Right lobe of liver (tissue), 6 donors: ENCODE data around the gene PRKAG2. TPM values are rescaled to one million over a fixed set of nuclear protein-coding genes. Genes with fewer than 3 reads are reported as not detected.
A peak's percentile ranks its signal among the peaks of the same experiment; 100 is the strongest.

ENCODE experiments used
- ATAC-seq, 4 donors: fragments of 200-7000 bp; cut with Tn5 transposase; one replicate each; pipeline ENCODE4 v1.9.1; 2020; ENCODE audit warnings: mild to moderate bottlenecking in 4 of 4, moderate library complexity in 4 of 4
- DNase-seq, 3 donors: peaks; one replicate each; pipeline ENCODE4 v3.0.0-alpha.2; 2020
- H3K27ac ChIP-seq, 3 donors: fragments of 200-600 bp; one replicate each; pipeline ENCODE4 v1.8.0; 2022
- H3K27me3 ChIP-seq, 2 donors: fragments of 200-600 bp; one replicate each; pipeline ENCODE4 v1.8.0; 2022
- H3K36me3 ChIP-seq, 4 donors: fragments of 200-600 bp; sonication (generic) in 1 of 4; one replicate each; pipeline versions ENCODE4 v1.5.1 to v1.8.0; 2017 to 2022; ENCODE audit warnings: control low read depth in 1 of 4
- H3K4me1 ChIP-seq, 4 donors: fragments of 200-600 bp; sonication (generic) in 1 of 4; one replicate each; pipeline versions ENCODE4 v1.5.1 to v1.8.0; 2017 to 2022; ENCODE audit warnings: control low read depth in 1 of 4
- H3K4me3 ChIP-seq, 3 donors: fragments of 200-600 bp; one replicate each; pipeline ENCODE4 v1.8.0; 2022
- H3K9me3 ChIP-seq, 4 donors: fragments of 200-600 bp; sonication (generic) in 1 of 4; one replicate each; pipeline versions ENCODE4 v1.5.1 to v1.8.0; 2017 to 2022; ENCODE audit warnings: control low read depth in 1 of 4
- POLR2A ChIP-seq: fragments of 450-650 bp; IDR thresholded peaks from one replicate; pipeline ENCODE4 v1.6.1; 2017; ENCODE audit warnings: antibody characterized with exemption, mild to moderate bottlenecking
- WGBS: methylation state at CpG from one replicate; pipeline ENCODE4 v1.1.6; 2018; ENCODE audit warnings: low coverage, low lambda C conversion rate; ENCODE audit not compliant: insufficient coverage; ENCODE audit errors: missing lambda C conversion rate; 5-methylcytosine and 5-hydroxymethylcytosine counted together
- intact Hi-C, 2 donors: fragments of 100-400 bp; cut with DNase I; formaldehyde crosslinking; loops; one replicate each; pipeline versions ENCODE4 v1.11.2 to v1.14.1; 2022
- total RNA-seq, 6 experiments: library from RNA; depleted of rRNA in 2 of 6; stranded (reverse); fragments of >200 nt in 2 of 6; fragmentation: NEBNext Ultra II Directional in 3 of 6; extraction: Animal tissue kit (Norgen Biotek cat#: 25700) in 3 of 6; gene quantifications; one replicate each; pipeline versions ENCODE4 v1.1.0 to v1.2.4, GENCODE V29; 2016 to 2023
- TF ChIP-seq, protein P1 (sequence below), 4 donors: fragments of 200-600 bp in 3 of 4; fragments of 450-650 bp in 1 of 4; IDR thresholded peaks; one replicate each; pipeline versions ENCODE4 v1.5.1 to v1.8.0; 2016 to 2022; ENCODE audit warnings: antibody characterized with exemption in 4 of 4, mild to moderate bottlenecking in 2 of 4
- donor health status: DM: no; HTN: yes; CAD: no.
- donor health status: DM: no; HTN: no; CAD: no.
- donor health status: DM: no; HTN: no; CAD: no.
- donor health status: DM: no; HTN: yes; CAD: no.
- donor health status: DM: no; HTN: yes; CAD: no.

PRKAG2 gene
- total RNA-seq, 6 experiments from 2014 or later = 20.6 to 63.6 (median 29.5) TPM

GRCh38 chr7:151796091-151796870, 80.6 kb downstream of the PRKAG2 start:
- intact Hi-C loops = no loop called here
- Histone ChIP-seq H3K36me3 (no peaks in the 10 kb centered on the region), H3K27me3 (no peaks in the 10 kb centered on the region), H3K27ac (peak overlapping the region; percentile 49 to 85 (median 61)), H3K4me1 (peaks cover 0 to 77% (median 32%) of the 10 kb centered on the region in 4 donors), H3K9me3 (no peaks in the 10 kb centered on the region), H3K4me3 (no peak overlapping the region)
- no peak for TF ChIP-seq POLR2A
- TF ChIP-seq, protein P1, sequence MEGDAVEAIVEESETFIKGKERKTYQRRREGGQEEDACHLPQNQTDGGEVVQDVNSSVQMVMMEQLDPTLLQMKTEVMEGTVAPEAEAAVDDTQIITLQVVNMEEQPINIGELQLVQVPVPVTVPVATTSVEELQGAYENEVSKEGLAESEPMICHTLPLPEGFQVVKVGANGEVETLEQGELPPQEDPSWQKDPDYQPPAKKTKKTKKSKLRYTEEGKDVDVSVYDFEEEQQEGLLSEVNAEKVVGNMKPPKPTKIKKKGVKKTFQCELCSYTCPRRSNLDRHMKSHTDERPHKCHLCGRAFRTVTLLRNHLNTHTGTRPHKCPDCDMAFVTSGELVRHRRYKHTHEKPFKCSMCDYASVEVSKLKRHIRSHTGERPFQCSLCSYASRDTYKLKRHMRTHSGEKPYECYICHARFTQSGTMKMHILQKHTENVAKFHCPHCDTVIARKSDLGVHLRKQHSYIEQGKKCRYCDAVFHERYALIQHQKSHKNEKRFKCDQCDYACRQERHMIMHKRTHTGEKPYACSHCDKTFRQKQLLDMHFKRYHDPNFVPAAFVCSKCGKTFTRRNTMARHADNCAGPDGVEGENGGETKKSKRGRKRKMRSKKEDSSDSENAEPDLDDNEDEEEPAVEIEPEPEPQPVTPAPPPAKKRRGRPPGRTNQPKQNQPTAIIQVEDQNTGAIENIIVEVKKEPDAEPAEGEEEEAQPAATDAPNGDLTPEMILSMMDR (IDR thresholded peaks at IDR 0.05) = no peak
- DNase-seq = peak in 1 of 3 donors; percentile 54
- 97% methylated on average over 7 of the region's 27 CpGs for WGBS
- ATAC-seq = no peak

- WGBS = 59% methylated on average over 11 of the region's 20 CpGs
- intact Hi-C loops = no loop called here
- Histone ChIP-seq H3K27me3 (no peaks in the 10 kb centered on the region), H3K9me3 (no peaks in the 10 kb centered on the region), H3K4me1 (peaks cover 0 to 78% (median 30%) of the 10 kb centered on the region in 4 donors), H3K27ac (peak overlapping the region; percentile 93 to 98 (median 98)), H3K36me3 (no peaks in the 10 kb centered on the region), H3K4me3 (no peak overlapping the region)
- ATAC-seq = no peak
- DNase-seq = peak in 1 of 3 donors; percentile 53
- TF ChIP-seq, protein P1 (IDR thresholded peaks at IDR 0.05) = no peak
Measured at GRCh38 chr7:151795168-151795811, 81.6 kb downstream of the PRKAG2 start.

DNA sequence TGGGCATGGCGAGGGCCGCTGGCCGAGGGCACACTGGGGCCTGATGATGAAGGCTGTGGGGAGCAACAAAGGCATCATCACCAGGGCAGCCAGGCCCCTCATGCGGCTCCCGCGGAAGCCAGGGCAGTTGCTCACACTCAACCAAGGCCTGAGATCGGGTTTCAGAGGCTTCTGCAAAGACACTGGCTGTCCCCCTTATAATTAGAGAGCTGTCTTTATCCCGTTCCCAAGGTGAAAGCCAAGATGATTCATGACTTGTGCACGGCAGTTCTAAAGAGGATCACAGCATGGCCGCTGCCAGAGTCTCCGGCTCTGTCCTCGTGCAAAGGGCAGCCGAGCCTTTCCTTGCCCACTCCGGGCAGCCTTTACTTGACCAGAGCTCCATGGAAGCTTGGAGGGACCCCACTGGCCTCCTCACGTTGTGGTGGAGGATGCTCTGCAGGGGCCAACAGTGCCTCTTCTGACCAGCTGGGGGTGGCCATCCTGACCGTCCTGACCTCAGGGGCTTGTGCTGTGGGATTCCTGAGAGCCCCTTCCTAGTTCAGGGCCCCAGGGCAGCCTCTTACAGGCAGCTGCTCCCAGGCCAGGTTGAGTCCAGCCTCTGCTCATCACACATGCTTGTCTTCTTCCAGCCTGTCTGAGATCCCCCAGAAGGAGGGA, 82.3 kb downstream of the PRKAG2 start:
- WGBS = 100% methylated on average over 1 of the region's 16 CpGs
- H3K36me3 ChIP-seq = no peaks in the 10 kb centered on the region
- no peak for TF ChIP-seq POLR2A
- TF ChIP-seq, protein P1 (IDR thresholded peaks at IDR 0.05) = no peak
- no peak overlapping the region for H3K4me3 ChIP-seq
- peak in 1 of 3 donors; percentile 45 for DNase-seq
- H3K4me1 ChIP-seq = peaks cover 0 to 84% (median 31%) of the 10 kb centered on the region in 4 donors
- H3K27me3 ChIP-seq = no peaks in the 10 kb centered on the region
- H3K9me3 ChIP-seq = no peaks in the 10 kb centered on the region
- peak overlapping the region; percentile 93 to 98 (median 98) for H3K27ac ChIP-seq
- no peak for ATAC-seq
- intact Hi-C loops = no loop called here

- Histone ChIP-seq H3K27me3 (no peaks in the 10 kb centered on the region), H3K4me1 (peaks cover 0 to 86% (median 31%) of the 10 kb centered on the region in 4 donors), H3K9me3 (no peaks in the 10 kb centered on the region), H3K36me3 (no peaks in the 10 kb centered on the region), H3K4me3 (no peak overlapping the region), H3K27ac (peak overlapping the region; percentile 93 to 98 (median 98))
- DNase-seq = peak in 1 of 3 donors; percentile 54
- WGBS = 37% methylated on average over 5 of the region's 18 CpGs
- intact Hi-C loops = no loop called here
- TF ChIP-seq, protein P1 (IDR thresholded peaks at IDR 0.05) = no peak
- TF ChIP-seq POLR2A = no peak
- ATAC-seq = peak in 1 of 4 donors; percentile 0
Measured at GRCh38 chr7:151793991-151794507, 82.9 kb downstream of the PRKAG2 start.
